Stimulated activated CD8-positive, alpha-beta memory T cell treated with anti-CD3 and anti-CD28 coated beads, Interleukin-12 subunit alpha, Interleukin-12 subunit beta, amount 100 ng/mL, for 4 hours (primary cell): ENCODE data around the gene KCNIP1.
"Not testable (repeated sequence)": the region's sequence is repeated elsewhere in the genome, so short reads cannot be mapped to it uniquely, and the experiment has no call there.

ENCODE experiments used
- DNase-seq: peaks from one replicate; pipeline ENCODE4 v3.0.0-alpha.2; 2020; ENCODE audit warnings: low read depth

KCNIP1 gene

GRCh38 chr5:170751631-170752030, 247.8 kb downstream of the KCNIP1 start:
- no peak for DNase-seq

- no peak for DNase-seq
Measured at GRCh38 chr5:170752257-170753215, 248.7 kb downstream of the KCNIP1 start.

- no peak for DNase-seq
Measured at GRCh38 chr5:170753311-170753710, 249.5 kb downstream of the KCNIP1 start.

GRCh38 chr5:170754508-170754907, 250.7 kb downstream of the KCNIP1 start:
- not testable (repeated sequence) for DNase-seq

GRCh38 chr5:170755679-170756456, 252.0 kb downstream of the KCNIP1 start:
- DNase-seq: no peak

- no peak for DNase-seq
Measured at GRCh38 chr5:170756691-170757090, 252.9 kb downstream of the KCNIP1 start.

- DNase-seq: no peak
Measured at GRCh38 chr5:170757182-170757601, 253.4 kb downstream of the KCNIP1 start.

- DNase-seq: no peak
Measured at GRCh38 chr5:170757669-170758068, 253.8 kb downstream of the KCNIP1 start.

GRCh38 chr5:170758481-170758880, 254.7 kb downstream of the KCNIP1 start:
- DNase-seq: no peak

GRCh38 chr5:170760113-170760512, 256.3 kb downstream of the KCNIP1 start:
- DNase-seq: no peak

- DNase-seq: no peak
Measured at GRCh38 chr5:170761048-170761707, 257.4 kb downstream of the KCNIP1 start.

- DNase-seq: no peak
Measured at GRCh38 chr5:170761708-170762066, 257.9 kb downstream of the KCNIP1 start.

- DNase-seq: not testable (repeated sequence)
Measured at GRCh38 chr5:170762298-170762697, 258.5 kb downstream of the KCNIP1 start.

- DNase-seq: not testable (repeated sequence)
Measured at GRCh38 chr5:170765868-170766267, 262.0 kb downstream of the KCNIP1 start.

- no peak for DNase-seq
Measured at GRCh38 chr5:170769246-170769645, 265.4 kb downstream of the KCNIP1 start.

GRCh38 chr5:170769898-170770416, 266.1 kb downstream of the KCNIP1 start:
- DNase-seq: no peak

- DNase-seq: no peak
Measured at GRCh38 chr5:170771496-170771895, 267.7 kb downstream of the KCNIP1 start.

- no peak for DNase-seq
Measured at GRCh38 chr5:170773024-170773985, 269.5 kb downstream of the KCNIP1 start.

- DNase-seq: no peak
Measured at GRCh38 chr5:170774831-170775230, 271.0 kb downstream of the KCNIP1 start.

- no peak for DNase-seq
Measured at GRCh38 chr5:170781946-170782345, 278.1 kb downstream of the KCNIP1 start.

GRCh38 chr5:170782438-170782837, 278.6 kb downstream of the KCNIP1 start:
- DNase-seq: no peak
